ENCODE data around the gene SPTSSB.

SPTSSB gene, protein sequence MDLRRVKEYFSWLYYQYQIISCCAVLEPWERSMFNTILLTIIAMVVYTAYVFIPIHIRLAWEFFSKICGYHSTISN

DNA sequence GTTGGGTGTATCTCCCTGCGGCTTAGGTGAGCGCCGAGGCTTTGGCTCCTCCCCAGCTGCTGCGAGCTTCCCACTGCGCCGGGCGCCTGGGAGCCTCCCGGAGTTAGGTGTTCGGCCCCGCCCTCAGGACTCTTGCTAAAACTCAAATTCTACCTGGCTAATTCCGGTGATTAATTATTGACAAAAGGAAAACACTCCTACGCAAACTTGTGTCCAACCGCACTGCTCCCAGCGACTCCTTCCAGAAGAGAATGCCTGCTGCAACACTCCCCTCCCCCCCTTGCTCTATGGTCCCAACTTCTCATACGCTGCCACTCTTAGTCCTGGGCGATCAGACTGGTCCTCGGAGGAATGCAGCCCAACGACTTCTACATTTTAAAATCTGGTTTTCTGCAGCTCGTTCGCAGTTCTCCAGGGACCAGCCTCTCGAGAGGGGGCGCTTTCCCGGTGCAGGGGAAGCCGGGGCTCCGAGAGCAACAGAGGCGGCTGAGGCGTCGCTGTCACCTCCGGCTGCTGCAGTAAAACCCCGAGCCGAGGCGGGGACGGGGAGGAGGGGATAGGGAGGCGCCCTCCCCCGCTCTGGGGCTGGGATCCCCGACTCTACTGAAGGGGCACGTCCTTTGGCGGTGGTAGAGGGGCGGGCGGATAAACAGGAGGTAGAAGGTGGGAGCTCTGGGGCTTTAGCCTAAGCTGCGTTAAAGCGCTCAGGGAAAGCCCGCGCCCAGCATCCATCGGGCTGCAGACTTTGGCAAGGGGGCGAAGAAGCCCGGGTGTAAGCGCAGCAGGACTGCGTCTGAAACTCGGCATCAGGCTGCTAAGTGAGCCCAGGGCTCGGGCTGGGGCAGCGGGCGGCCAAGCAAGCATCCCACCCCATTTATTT, at the start of gene SPTSSB:
TSS of gene SPTSSB (minus strand) at position 77 of the 880 bp plus-strand sequence. CDS start 25,194 bp downstream, outside the sequence.
- peak; percentile 15 for DNase-seq

DNA sequence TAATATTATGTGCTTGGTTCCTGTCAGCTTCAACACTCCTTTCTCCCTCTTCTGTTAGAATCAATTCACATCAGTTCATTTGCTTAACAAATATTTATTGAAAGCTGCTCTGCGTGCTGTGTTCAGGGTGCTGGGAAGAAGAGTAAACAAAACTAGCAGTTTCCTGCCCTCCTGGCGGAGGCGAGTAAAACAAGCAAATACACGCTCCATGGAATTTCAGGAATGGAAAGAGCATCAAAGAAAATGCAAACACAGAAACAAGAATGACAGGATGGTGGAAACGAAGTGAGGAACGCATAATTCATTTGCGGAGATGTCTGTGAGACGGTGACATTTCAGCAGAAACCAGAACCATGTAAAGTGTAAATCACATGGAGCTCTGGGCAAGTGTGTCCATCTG, 49.4 kb upstream of the SPTSSB start:
- DNase-seq = no peak

DNA sequence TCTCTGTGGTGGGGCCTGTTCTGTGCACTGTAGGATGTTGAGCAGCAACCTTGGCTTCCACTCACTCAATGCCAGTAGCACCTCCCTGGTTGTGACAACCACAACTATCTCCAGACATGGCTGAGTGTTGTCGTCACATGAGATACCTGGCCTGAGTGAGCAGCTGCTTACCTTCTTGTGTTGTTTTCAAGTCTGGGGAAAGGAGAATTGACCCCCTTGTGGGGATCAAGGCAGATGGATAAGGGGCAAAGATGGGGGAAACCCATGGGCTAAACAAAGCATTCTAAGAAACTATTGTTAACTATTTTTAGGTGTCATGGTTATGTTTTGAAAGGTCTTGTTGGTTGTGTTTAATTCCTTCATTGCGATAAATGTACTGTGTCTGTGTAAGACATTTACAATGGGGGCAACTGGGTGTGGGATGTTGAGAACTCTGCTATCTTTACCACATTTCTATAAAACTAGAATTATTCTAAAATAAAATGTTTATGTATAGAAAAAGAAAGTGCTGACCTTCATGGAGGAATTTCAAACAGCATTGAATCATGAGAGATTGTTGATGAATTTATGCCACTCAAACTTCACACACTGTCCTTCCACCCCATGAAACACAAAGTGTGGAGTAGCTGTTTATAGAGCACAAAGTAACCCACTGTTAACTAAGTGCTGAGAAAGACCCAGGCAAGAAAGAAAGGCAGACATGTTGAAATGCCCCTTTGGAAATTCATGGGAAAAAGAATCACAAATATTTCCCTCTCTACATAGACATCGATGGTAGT, 48.4 kb upstream of the SPTSSB start:
- DNase-seq = no peak

DNA sequence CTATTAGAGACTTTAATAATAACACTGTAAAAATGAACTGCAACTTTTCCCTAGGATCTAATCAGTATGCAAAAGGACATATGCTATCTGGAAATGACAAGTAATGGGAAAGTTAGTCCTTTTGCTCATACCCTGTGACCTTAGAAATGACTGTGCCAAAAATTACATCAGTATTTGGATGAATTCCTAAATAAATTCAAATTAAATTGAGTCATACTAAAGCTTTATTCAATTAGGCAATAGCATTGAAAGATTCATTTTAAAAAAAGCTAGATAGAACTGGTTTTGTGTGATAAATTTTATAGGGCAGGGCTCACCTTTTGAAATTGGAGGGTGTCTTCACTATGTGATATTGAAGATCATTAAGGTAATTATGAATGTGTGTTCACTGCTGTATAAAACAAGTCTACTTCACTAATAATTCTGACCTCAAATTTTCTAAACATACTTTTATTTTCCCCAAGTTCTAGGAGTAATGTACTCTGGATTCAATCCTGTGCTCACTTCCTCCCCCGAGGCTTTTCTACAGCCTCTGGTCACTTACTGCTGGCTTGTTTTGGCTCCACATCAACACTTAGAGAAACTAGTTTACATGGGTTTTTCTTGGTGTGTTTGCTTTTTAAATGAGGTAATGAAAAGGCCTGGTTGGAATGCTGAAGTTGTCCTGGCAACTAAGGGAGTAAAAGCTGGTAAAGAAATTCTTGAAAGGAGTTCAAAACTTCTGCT, 44.4 kb upstream of the SPTSSB start:
- no peak for DNase-seq

DNA sequence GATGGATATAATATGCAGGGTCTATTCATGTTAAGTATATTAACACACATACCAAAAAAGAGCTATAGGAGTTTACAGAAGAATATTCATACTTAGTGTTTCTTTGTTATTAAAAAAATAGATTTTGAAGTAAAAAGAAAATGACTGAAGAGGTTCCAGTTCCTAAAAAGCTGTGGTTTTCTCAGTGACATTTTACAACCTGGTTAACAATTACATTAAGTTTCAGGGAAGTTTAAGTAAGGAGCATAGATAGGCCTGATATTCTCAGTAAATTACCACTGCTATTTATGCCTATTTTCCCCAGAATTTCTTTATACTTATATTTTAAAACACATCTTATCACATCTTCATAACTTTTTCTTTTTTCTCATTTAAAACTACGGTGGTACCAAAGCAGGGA, 43.6 kb upstream of the SPTSSB start:
- DNase-seq = no peak

DNA sequence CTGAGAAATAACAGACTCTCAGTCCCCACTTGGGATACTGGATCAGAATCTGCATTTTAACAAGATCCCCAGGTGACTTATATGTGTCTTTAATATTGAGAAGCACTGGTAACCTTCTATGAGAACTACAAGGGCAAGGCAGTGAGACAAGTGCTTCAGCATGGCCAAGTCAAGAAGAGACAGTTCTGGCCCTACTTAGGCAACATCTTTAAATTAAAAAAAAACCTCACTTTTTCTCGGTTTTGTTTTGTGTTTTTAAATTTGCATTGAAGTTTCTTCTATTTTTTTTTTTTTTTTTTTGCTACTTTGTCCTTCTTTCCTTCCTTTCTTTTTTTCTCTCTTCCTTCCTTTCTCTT, 42.5 kb upstream of the SPTSSB start:
- no peak for DNase-seq

DNA sequence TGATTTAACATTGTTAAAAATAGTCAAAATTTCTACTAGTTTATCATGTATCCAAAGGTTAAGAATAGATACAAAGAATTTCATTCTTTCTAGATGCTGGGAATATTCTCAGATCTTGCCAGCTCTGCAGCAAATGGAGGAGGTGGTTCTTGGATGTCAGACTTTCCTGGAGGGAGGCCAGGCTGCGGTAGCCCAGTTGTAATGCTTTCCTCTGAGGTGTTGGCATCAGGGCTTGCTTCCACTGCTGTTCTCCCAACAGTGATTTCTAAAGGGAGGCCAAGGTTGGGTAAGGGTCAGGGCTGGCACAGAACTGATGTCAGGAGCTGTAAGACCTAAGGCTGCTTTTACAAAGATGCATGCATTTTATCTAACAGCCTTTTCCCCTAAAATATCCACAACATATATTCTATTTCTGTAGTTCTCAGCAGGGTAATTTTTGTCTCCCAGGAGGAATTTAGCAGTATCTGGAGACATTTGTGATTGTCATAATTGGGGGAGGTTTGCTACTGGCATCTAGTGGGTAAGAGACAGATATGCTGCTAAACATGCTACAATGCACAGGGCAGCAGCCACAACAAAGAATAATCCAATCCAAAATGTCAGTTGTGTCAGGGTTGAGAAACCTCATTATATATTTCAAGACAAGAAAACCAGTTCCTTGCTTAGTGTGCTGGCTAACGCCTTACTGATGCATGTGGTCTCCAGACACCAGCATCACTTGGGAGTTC, 42.0 kb upstream of the SPTSSB start:
- no peak for DNase-seq

DNA sequence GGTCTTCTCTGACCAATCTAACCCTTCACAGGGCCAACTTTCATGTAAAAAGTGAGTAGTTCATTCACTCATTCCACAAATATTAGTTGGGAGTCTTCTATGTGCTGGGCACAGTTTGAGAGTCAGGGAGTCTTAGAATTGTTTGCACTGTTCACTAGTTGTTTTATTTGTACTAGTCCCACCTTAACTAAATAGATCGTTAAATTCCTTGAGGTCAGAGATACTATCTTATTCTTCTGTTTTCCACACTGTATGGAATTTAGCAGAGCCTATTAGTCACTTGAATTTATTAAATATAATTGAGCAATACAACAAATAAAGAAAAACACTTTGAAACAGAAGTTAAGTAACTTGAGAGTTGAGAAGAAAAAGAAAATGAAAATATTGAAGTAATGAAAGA, 40.8 kb upstream of the SPTSSB start:
- DNase-seq = no peak

DNA sequence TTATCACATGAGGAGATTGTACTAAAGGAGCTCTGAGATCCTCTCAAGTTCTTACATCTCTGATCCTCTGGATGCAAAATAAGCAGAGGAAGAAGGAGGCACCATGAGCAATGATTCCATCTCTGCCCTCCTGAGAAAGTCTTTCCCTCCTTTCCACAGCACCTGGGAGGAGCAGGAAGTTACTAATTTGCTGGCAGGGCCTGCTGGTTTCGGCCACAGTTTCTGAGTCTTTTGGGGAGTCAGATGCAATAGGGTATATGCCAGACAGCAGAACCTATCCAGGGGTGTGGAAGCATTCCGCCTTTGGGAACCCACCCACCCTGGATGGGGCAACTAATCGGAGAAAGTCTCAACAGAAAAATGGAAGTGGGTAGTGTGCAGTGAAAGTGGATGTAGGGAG, 38.5 kb upstream of the SPTSSB start:
- no peak for DNase-seq

DNA sequence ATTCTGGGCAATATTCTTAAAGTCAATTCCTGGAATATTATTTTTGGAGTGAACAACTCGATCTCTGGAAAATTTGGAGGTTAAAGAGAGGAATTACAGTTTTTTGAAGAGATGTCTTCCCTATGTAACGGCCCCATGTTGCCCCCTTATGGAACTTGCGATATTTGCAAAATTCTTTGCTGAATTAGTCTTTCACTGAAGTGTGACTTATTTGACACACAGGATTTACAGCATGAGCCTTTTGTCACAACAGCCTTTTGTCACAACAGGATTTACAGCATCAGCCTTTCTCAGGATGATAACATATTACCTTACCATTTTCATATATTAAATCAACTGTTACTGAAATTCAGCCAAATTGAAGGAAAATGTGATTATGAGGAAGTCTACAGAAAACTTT, 37.8 kb upstream of the SPTSSB start:
- peak; percentile 74 for DNase-seq

DNA sequence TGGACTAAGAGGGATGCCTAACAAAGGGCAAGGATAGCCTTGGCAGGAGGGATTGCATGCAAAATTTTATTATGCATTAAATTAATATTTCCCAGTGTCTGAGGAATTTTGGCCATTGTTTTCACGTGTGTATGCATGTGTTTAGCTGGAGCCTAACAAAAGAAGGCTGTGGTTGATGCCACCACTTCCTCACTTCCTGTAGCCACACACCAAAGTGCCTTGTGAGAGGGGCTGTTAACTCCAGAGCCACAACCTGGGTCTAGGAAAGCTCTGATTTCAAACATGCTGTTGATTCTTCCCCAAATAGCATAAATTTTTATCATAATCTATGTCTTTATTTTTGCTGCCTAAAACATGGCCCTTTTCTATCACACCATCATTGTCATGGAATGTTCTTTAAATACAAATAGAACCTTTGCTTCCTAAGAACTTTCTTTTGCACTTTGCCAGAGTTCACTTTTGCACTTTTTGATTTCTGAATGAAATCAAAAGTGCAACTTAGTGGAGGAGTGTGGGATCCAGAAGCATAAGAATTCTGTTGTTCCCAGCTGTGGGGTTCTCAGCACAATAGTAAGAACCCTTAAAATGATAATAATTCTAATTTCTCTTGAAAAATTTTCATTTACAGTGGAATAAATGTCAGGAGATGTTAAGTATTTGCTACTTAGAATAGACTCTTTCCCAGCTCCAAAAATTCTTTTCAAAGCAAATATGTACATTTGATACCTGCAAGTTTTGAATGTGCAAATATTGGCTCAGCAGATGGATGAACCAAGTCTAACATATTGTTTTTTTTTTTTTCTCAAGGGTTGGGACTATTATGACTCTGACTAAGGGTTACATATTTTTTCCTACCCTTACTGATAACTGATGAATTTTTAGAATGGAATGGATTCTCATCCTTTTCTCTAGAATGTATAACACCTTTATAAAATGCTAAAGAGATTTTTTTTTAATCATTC, 35.6 kb upstream of the SPTSSB start:
- no peak for DNase-seq

DNA sequence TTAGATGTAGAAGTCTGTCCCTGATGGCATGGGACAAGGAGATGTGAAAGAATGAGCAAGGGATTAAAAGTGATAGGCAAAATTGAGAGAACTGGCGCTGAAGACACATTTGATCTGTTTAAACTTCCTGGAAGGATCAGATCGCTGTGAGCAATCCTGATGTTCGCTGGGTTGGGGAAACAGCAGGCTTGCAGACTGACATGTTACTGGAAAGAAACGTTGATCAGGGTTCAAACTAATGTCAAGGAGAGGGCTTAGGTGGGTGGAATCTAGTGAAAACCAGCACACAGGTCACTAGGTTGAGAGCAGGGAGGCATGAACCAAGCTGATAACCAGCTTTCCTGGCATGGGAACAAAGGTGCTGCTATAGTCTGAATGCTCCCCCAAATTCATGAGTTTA, 34.5 kb upstream of the SPTSSB start:
- DNase-seq = no peak

DNA sequence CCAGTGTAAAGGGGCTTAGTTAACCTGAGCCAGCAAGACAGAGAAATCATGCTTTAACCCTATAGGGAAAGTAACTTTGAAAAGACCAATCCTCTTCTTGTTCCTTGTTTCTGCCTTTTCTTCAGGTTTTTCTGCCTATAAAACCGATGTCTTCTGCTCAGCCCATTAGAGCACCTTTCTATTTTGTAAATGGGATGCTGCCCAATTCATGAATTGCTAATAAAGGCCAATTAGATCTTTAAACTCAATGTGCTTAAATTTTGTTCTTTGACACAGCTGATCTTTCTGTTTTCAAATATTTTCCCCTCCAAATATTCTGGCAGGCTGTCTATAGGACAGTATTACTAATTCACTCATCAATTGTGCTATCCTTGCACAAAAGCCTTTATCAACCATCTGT, 33.8 kb upstream of the SPTSSB start:
- DNase-seq = no peak

DNA sequence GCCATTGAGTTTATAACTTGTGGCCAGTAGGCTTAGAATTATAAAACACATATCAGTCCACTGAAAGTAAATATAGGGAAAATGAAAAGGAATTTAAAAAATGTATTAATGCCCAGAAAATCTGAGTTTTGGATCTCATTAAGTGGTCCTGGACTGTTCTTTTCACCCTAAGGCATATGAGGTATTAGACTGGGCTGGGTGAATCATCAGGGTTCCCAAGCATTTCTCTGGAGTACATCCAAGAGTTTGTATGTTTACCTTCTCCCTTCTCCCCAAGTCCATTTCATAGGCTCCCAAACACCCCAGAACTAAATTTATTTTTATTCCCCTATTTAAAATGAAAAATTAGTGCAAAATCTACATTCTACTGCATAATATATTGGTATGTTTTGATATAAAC, 31.9 kb upstream of the SPTSSB start:
- no peak for DNase-seq

DNA sequence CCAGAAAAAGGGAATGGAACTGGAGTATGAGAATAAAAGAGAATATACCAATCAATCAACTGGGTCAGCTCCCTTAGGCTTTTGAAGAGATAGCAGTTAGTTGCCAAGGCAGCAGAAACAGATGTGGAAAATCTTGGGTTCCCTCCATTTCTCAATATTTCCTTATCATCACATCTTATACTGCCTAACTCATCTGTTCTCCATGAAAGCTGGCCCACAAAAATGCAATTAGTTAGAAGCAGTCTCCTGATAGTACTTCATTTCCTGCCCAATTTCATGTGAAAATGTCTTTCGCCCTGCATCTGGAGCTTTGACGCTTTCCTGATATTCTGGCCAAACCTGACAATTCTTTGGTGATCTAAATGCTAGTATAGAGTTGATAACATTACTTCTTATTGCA, 30.1 kb upstream of the SPTSSB start:
- DNase-seq = no peak

DNA sequence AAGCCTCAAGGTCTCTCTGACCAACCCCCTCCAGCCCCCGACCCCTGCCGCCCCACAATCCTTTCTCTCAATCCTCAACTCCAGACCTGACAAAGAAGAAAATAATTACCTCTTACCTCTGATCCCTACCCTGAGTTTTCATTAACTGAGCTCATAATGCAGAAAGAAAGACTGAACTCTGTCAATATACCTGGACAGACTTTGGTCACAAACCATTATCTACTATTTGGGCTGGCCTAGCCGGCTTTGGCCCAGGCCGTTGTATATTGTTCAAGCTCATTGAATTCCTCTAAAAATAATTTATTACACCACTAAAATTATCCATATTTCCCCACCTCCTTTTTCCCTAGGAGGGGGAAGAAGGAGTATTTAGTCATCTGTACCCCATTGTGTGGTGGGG, 29.3 kb upstream of the SPTSSB start:
- DNase-seq = no peak

DNA sequence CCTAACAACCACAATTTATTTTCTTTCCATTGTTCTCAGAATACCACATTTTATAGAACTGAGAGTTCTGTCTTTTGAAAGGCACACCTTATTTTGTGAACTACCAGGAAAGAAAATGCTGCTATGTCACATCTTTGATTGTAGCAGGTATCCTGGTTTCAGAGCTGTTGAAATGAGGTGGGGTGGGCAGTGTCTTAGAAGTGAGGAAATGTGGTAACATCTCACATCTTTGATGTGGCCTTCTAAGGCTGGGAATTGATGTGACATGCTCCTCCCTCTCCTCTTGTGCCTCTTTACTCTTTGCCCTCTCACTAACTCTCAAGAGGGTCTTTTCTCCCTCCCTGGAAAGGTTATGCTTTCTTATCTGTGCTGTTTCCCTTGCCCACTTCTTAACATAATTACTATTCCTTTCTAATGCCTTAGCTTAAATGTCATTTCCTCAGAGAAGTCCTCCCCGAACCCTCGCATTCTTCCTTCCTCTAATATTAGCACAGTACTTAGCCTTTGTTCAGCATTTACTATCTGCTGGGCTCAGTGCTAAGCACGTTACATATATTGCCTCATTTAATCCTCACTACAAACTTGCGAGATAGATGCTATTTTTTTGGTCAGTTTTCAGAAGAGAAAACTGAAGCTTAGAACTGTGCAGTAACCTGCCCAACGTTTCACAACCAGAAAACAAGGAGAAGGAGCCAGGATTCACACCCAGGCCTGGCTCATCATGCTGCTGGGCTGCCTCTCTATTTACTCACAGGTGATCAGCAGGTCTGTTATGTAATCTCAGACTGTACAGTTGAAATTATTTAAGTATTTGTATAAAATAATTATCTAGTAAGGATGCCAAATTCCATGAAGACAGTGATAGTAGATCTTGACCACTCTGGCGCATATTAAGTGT, 24.0 kb upstream of the SPTSSB start:
- DNase-seq = no peak

DNA sequence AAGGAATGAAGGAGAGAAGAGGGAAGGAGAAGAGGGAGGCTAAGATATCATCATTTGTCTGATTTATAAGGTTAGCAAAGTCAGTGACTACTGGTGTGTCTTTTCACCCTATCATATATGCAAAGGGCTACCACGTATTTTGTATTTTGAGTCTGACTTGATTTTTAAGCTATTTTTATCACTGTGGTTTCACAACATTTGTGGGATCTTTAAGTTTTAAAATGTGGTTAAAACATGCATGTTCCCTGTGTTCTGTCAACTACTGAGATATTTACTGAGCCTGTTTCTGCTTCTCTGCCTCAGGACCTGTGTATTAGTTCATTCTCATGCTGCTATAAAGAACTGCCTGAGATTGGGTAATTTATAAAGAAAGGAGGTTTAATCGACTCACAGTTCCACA, 22.5 kb upstream of the SPTSSB start:
- DNase-seq = peak; percentile 17

DNA sequence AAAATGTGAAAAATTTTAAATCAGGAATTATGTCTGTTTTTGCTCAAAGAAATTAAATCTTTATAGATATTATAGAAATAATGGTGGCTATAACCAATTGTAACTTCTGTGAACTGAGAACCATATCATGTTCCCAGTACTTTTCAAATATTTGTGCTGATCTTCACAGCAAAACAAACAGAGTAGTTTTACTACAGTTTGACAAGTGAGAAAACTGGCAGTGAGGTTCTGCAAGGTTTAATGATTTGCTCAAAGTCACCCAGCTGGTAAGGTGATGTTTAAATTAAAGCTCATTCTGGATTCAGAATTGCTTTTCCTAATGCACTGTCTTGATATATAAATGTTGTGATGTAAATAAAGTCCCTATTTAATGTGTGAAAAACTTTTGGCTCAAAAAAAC, 22.0 kb upstream of the SPTSSB start:
- DNase-seq = no peak

DNA sequence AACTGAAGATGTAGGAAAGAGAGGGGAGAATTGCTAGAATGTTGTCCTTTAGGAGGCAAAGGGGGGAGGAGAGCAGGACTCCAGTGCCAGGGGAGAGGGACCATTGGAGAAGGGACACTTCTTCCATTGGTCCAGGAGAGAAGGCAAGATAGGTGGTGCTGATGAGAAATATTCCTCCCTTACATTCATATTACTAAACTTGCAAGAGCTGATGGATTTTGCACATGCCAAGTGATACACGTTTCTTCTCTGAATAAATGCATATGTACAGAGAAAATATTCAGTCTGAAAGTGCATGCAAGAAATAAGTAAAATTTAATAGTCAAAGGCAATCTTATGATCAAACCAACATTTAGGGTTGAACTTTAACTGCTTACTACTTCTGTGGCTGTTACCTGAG, 21.5 kb upstream of the SPTSSB start:
- DNase-seq = no peak

DNA sequence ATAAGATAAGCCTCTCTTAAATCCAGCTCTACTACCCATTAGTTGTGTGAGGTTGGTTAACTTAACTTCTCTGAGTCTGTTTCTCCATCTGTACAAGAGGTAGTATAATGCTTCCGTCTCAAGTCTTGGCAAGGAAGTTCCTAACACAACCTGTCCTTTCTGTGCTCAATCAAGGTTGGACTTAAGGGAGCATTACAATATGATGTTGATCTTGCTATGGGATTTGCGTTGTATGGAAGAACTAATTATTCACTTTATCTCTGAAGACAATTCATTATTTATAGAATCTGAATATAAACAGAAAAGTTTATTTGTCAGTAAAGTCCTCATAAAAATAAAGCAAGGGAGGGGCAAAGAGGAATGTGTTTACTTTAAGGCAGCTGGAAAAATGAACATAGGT, 18.9 kb upstream of the SPTSSB start:
- DNase-seq = no peak

Data from OCI-M1 (cell line).